Measurements from ENCODE around the gene MFN1. TPM values are rescaled to one million over a fixed set of nuclear protein-coding genes. Genes with fewer than 3 reads are reported as not detected.

The MFN1 gene
- total RNA-seq, 1 donor from 2014 or later = 64.9 TPM

DNA sequence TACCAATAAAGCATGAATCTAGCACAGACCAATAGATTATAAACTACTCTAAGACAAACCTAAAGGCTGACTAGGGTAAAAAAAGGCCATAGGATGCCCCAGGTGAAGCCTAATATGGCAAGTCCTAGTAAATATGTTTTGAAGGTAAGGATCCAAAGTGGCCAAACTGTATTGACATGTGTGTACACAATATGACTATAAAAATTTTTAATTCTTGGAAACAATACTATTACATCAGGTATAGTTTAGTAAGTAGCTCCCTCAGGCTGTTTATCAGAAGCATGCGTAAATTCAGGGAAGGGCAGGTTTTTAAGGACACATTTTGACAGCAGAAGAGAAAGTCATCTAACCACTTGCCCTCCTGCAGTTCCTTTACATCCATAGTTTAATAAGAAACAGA is 84.9 kb downstream of the MFN1 start:
- intact Hi-C loops (cut with micrococcal nuclease) = loop anchor here (2.0 to 10.0 kb wide), 3 partner anchors 18 to 358 kb away; partner anchors contain the start of genes GNB4, ZMAT3 and ZNF639
- Mint-ChIP-seq H3K4me1 (peaks cover 63% of the 10 kb centered on the region), H3K27ac (peak overlapping the region; percentile 75), H3K9me3 (no peaks in the 10 kb centered on the region), H3K36me3 (ENCODE audit: low read depth) (peaks cover 5% of the 10 kb centered on the region), H3K27me3 (no peaks in the 10 kb centered on the region), H3K4me3 (peak overlapping the region; percentile 44)
- ChIA-PET POLR2A (interaction anchor here (1.0 to 1.2 kb wide), 3 partner anchors 19 to 84 kb away, joined by 3 to 6 read pairs (median 3); partner anchors contain the start of gene GNB4), CTCF (interaction anchor here (1.4 kb wide), 1 partner anchor 14 kb away, joined by 4 read pairs; no protein-coding TSS in a partner anchor)
- DNase-seq (no peak), ATAC-seq (ENCODE audit: low read depth) (no peak)
- TF ChIP-seq, protein P1, sequence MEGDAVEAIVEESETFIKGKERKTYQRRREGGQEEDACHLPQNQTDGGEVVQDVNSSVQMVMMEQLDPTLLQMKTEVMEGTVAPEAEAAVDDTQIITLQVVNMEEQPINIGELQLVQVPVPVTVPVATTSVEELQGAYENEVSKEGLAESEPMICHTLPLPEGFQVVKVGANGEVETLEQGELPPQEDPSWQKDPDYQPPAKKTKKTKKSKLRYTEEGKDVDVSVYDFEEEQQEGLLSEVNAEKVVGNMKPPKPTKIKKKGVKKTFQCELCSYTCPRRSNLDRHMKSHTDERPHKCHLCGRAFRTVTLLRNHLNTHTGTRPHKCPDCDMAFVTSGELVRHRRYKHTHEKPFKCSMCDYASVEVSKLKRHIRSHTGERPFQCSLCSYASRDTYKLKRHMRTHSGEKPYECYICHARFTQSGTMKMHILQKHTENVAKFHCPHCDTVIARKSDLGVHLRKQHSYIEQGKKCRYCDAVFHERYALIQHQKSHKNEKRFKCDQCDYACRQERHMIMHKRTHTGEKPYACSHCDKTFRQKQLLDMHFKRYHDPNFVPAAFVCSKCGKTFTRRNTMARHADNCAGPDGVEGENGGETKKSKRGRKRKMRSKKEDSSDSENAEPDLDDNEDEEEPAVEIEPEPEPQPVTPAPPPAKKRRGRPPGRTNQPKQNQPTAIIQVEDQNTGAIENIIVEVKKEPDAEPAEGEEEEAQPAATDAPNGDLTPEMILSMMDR (IDR thresholded peaks at IDR 0.05) = no peak

DNA sequence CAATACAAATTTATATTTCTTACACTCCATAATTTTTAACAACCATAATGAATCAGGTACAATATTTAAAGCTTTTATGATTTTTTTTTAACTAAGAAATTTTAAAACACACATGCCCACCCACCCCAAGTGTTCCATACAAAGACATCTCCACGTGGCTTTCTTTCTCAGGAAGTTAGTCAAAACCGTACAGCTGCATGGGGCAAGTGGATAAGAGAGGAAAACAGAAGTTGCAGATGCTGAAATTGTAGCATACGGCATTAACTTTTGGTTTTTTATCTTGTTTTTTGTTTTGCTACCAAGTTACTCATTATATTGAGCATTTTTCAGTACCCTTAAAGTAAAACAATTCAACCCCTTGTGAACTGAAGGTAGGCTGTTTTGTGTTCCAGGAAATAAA is 89.0 kb downstream of the MFN1 start:
- no peaks in the 10 kb centered on the region for H3K36me3 Mint-ChIP-seq (ENCODE audit: low read depth)
- no peak for DNase-seq
- TF ChIP-seq, protein P1 (IDR thresholded peaks at IDR 0.05) = no peak
- no peaks in the 10 kb centered on the region for H3K27me3 Mint-ChIP-seq
- H3K4me3 Mint-ChIP-seq = no peak overlapping the region
- ChIA-PET CTCF (no interaction called here), POLR2A (no interaction called here)
- peak overlapping the region; percentile 69 for H3K27ac Mint-ChIP-seq
- intact Hi-C loops (cut with micrococcal nuclease) = loop anchor here (5.0 to 10.0 kb wide), 2 partner anchors 216 to 362 kb away; partner anchors contain the start of genes USP13 and ZMAT3
- no peaks in the 10 kb centered on the region for H3K9me3 Mint-ChIP-seq
- no peak for ATAC-seq (ENCODE audit: low read depth)
- H3K4me1 Mint-ChIP-seq = peaks cover 74% of the 10 kb centered on the region

DNA sequence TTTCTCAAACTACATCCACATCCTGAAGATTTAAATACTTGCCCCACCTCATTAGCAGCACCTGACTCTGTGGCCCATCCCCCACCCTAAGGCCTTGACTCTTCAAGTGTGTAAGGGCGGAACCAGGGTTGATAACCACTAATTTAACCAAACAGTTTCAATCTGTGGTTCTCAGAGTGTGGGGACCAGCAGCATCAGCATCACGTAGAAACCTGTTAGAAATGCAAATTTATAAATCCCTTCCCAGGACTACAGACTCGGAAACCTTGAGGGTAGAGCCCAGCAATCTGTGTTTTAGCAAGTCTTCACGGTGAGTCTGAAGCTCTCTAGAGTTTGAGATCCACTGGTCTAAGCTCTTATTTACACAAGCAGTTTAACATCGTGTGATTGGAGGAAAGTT is 91.3 kb downstream of the MFN1 start:
- intact Hi-C loops (cut with micrococcal nuclease) = loop anchor here (1.0 to 10.0 kb wide), 7 partner anchors 10 to 364 kb away; partner anchors contain the start of genes ACTL6A, GNB4, USP13 and ZMAT3
- Mint-ChIP-seq H3K9me3 (no peaks in the 10 kb centered on the region), H3K36me3 (ENCODE audit: low read depth) (peaks cover 2% of the 10 kb centered on the region), H3K4me1 (peaks cover 51% of the 10 kb centered on the region), H3K4me3 (peak overlapping the region; percentile 71), H3K27ac (peak overlapping the region; percentile 92), H3K27me3 (no peaks in the 10 kb centered on the region)
- TF ChIP-seq, protein P1 (IDR thresholded peaks at IDR 0.05) = no peak
- ChIA-PET POLR2A (interaction anchor here (1.0 to 2.1 kb wide), 3 partner anchors 9 to 115 kb away, joined by 3 to 8 read pairs (median 7); partner anchors contain the start of gene GNB4), CTCF (no interaction called here)
- DNase-seq (peak; percentile 41), ATAC-seq (ENCODE audit: low read depth) (peak; percentile 96)

Other genes with a start within 250 kb of the MFN1 start
- 32.6 and 40.5 TPM in 2 replicates for gene PIK3CA, start 199.4 kb upstream of the MFN1 start, total RNA-seq
- gene KCNMB3, start 96.6 kb upstream of the MFN1 start, total RNA-seq = 6.0 and 6.9 TPM in 2 replicates
- gene ZNF639, start 24.7 kb upstream of the MFN1 start, total RNA-seq = 37.1 and 41.4 TPM in 2 replicates
- 18.0 and 22.7 TPM in 2 replicates for gene GNB4, start 103.8 kb downstream of the MFN1 start, total RNA-seq
- gene ACTL6A, start 215.2 kb downstream of the MFN1 start, total RNA-seq = 55.0 and 58.2 TPM in 2 replicates